GM19099 (cell line): ENCODE results near the gene KRTAP4-3.

Experiments used
- POLR2A ChIP-seq: IDR thresholded peaks from 3 replicates; pipeline ENCODE4 v1.6.1; 2011; ENCODE audit warnings: low read depth; ENCODE audit not compliant: insufficient read length; ENCODE audit errors: extremely low read depth

KRTAP4-3 gene

GRCh38 chr17:41176744-41177387, 8.8 kb upstream of the KRTAP4-3 start:
- no peak for TF ChIP-seq POLR2A

GRCh38 chr17:41171886-41172285, 3.9 kb upstream of the KRTAP4-3 start:
- TF ChIP-seq POLR2A, result no peak

GRCh38 chr17:41167561-41167960, 460 bp downstream of the KRTAP4-3 start:
- TF ChIP-seq POLR2A, result no peak

- no peak for TF ChIP-seq POLR2A
Measured at GRCh38 chr17:41163828-41164227, 4.2 kb downstream of the KRTAP4-3 start.

GRCh38 chr17:41160648-41161047, 7.4 kb downstream of the KRTAP4-3 start, which contains the start of gene KRTAP4-4:
KRTAP4-4 (minus strand) TSS chr17:41160748; CDS start chr17:41160691, 57 bp downstream.
- TF ChIP-seq POLR2A, result no peak

- no peak for TF ChIP-seq POLR2A
Measured at GRCh38 chr17:41153856-41154255, 14.2 kb downstream of the KRTAP4-3 start.

- TF ChIP-seq POLR2A, result no peak
Measured at GRCh38 chr17:41151525-41151924, 16.5 kb downstream of the KRTAP4-3 start.

- no peak for TF ChIP-seq POLR2A
Measured at GRCh38 chr17:41150026-41150425, 18.0 kb downstream of the KRTAP4-3 start.

- no peak for TF ChIP-seq POLR2A
Measured at GRCh38 chr17:41149652-41149985, 18.4 kb downstream of the KRTAP4-3 start, which contains the start of gene KRTAP4-5. KRTAP4-5 (minus strand) TSS chr17:41149825; CDS start chr17:41149767, 58 bp downstream.

GRCh38 chr17:41147531-41148204, 20.4 kb downstream of the KRTAP4-3 start:
- no peak for TF ChIP-seq POLR2A

- no peak for TF ChIP-seq POLR2A
Measured at GRCh38 chr17:41145261-41145660, 22.8 kb downstream of the KRTAP4-3 start.

GRCh38 chr17:41144846-41145245, 23.2 kb downstream of the KRTAP4-3 start:
- no peak for TF ChIP-seq POLR2A

- TF ChIP-seq POLR2A, result no peak
Measured at GRCh38 chr17:41141361-41141760, 26.7 kb downstream of the KRTAP4-3 start.

GRCh38 chr17:41140360-41141131, 27.5 kb downstream of the KRTAP4-3 start, which contains the start of gene KRTAP4-6:
KRTAP4-6 (minus strand) TSS chr17:41140544; CDS start chr17:41140487, 57 bp downstream.
- no peak for TF ChIP-seq POLR2A
